Measurements from ENCODE around the gene SLC37A4.
A peak's percentile ranks its signal among the peaks of the same experiment; 100 is the strongest.
"Not testable (repeated sequence)": the region's sequence is repeated elsewhere in the genome, so short reads cannot be mapped to it uniquely, and the experiment has no call there.

The SLC37A4 gene

GRCh38 chr11:119041821-119042514, 11.3 kb upstream of the SLC37A4 start:
- DNase-seq: peak in 2 of 4 experiments; percentile 6 to 42

DNA sequence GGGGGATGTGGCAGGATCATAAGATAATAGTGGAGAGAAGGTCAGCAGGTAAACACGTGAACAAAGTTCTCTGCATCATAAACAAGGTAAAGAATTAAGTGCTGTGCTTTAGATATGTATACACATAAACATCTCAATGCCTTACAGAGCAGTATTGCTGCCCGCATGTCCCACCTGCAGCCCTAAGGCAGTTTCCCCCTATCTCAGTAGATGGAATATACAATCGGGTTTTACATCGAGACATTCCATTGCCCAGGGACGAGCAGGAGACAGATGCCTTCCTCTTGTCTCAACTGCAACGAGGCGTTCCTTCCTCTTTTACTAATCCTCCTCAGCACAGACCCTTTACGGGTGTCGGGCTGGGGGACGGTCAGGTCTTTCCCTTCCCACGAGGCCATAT, 8.8 kb upstream of the SLC37A4 start:
- DNase-seq: peak in 1 of 4 experiments; percentile 9

DNA sequence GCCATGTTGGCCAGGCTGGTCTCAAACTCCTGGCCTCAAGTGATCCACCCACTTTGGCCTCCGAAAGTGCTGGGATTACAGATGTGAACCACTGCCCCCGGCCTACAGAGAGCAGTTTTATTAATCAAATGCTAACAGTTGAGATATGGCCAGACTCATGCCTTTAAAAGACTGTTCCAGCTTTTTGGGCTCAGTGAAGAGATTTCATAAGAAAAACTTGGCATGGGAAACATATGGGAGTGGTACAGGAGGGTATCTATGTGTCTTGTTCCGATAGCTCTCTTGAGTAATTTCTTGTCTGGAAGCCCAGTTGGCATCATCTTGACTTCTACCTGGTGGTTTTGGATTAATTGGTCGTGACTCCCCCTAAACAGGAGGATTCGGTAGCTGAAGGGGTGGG, 8.2 kb upstream of the SLC37A4 start:
- no peak for DNase-seq

- DNase-seq: no peak
Observed at GRCh38 chr11:119034813-119035212, 4.1 kb upstream of the SLC37A4 start.

- not testable (repeated sequence) for DNase-seq
Observed at GRCh38 chr11:119033421-119033820, 2.7 kb upstream of the SLC37A4 start.

- no peak for DNase-seq
Observed at GRCh38 chr11:119031912-119032280, 1.2 kb upstream of the SLC37A4 start.

GRCh38 chr11:119030029-119030328, 698 bp downstream of the SLC37A4 start:
- no peak for DNase-seq

- DNase-seq: peak; percentile 58 to 81 (median 75)
Observed at GRCh38 chr11:119029340-119030028, 1.2 kb downstream of the SLC37A4 start.

DNA sequence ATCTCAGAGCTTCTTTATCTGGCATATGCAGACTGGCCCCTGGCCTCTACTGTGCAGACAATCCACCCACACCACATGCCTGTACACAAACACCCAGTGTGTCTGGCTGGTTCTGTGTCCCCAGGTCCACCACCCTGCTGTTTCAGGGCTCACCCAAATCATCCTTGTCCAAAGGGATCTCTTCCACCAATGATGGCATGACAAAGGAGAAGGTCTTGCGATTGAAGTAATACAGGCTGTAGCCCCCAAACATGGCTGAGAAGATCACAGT, 1.7 kb downstream of the SLC37A4 start:
- DNase-seq: no peak

DNA sequence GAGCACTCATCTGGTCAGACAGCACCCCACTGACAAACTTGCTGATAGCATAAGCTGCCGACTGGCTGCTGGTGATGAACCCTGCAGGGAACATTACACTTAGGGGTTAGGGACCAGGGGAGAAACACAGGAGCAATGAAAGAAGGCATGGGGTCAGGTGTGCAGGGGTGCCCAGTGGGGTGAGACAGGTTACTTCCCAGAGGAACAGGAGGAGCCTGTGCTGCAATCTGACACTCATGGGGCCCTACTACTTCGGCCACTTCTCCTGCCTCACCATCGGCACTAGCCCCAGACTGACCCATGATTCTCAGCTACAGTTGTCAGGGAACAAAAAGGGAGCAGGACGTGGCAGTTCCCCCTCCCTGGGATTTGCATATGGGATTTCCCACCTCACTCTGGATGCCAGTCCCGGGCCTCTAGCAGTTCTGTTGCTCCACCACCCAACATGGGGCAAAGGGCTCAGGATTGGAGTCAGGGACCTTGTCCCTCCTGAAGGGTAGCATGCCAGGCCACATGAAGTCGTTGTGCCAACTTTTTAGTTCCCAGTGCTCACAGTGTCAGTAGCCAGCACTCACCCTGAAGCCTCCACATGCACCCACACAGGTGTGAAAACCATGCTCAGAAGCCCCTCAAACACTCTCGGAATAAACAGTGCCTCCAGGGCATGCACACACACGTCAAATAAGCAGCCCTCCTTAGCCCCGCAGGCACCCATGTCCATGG, 2.2 kb downstream of the SLC37A4 start:
- DNase-seq: peak in 1 of 4 experiments; percentile 10

DNA sequence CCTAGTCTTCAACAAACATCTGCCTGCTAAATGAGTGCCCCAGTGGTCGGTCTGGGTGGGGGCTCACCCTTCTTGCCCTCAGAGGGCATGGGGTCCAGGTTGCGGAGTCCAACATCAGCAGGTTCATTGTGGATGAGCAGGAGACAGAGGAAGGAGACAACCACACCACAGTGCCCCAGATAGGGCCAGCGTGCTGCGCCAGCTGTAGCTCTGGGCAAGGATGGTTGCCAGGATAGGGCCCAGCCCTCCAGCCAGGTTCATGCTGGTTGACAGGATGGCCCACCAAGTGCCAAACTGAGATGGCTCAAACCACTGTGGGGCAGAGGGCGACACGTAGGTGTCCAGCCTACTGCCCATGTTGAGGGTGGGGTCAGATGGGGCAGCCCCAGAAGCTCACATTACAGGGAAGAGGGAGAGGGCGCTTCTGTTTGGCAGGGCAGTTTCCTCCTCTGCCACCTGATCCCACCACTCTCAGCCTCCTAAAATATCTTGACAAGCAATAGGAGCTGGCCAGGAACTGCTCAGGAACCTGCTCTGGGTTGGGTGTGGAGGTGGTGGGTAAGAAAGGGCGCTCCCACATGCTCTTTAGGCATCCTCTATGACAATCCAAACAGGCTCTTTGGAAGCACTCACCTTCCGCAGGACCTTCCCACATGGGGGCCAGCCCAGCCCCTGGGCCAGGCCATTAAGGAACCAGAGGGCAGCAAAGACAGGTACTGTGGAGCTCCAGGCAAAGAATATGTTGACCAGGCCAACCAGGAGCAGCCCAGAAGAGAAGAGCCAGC, 2.9 kb downstream of the SLC37A4 start:
- no peak for DNase-seq

DNA sequence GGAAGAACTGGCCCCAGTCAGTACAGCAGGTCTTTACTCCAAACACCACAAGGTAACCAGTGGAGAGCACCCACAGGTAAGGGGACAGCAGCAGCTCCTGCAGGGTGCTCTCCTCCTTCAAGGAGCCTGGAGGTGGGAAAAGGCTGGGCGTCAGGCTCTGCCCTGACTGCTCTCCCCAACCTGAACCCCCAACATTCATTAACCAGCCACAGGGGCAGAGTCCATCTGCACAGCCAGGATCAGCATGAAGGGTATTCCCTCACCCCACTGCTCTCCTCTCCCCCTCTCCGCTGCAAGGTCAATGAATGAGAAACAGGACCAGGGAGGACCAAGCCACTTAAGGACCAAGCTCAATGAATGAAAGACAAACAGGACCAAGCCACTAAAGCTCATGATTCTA, 3.7 kb downstream of the SLC37A4 start:
- DNase-seq: no peak

DNA sequence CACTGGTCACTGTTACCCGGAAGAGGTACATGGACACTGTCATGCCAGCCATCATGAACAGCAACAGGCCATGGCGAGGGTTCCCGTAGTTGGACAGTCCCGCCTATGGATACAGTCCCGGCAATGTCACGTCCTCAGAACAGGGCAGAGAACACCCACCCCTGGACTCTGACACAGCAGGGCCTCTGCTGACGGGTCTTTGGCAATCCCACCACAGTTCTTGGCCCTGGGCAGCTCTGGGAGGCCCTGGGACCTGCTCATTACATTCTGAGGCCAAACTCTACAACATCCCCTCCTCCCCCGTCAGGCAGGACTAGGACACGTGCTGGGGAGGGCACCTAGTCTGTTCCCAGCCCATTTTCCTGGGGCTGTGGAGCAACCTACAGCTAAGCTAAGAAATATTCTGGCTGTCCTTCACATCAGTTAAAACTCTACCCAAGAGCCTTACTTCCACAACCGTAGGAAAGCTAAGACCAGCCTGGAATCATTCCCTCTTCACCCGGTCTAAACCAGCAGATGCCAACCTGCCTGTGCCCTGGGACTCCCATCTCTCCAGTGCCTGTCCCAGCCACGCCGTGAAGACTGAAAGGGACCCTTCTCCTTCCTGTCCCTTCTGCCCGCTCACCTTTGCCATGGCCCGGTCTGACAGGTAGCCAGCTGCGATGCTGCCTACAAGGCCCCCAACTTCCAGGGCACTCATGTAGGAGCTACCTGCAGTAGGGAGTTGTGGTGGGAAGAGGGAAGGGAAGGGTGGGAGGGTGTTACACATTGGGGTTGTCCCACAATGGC, 4.5 kb downstream of the SLC37A4 start:
- DNase-seq: no peak

DNA sequence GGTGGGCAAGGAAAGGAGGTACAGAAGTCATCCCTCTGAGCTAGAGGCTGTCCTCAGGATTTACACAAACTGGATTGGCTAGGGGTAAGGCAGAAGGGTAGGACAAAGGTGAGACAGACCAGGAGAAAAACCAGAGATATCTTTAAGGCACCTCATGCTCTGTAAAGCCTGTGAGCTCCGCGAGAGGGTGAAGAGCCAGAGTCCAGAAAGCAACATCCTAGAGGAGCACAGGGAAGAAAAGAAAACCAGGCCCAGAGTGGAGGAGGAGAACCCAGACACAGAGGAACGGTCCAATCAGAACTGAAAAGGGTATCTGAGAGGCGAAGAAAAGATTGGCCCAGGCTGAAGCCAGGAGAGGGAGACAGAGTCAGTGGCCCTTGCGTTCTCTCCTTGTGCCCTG, 5.1 kb downstream of the SLC37A4 start:
- no peak for DNase-seq

DNA sequence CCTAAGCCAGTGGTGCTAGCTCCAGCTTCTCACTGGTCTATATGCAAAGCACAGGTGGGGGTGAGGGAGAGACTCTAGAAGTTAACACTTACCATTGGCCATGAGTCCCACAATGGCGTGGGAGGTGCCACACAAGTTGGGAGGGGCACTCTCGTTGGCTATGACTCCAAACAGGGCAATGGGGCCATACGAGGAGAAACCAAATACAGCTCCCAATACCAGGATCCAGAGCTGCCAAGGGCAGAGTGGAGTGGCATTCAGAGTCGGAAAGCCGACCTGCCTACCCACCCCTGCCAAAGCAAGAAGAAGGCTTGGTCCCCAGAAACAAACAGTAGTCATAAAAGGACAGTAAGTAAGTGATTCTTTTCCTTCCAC, 5.6 kb downstream of the SLC37A4 start:
- DNase-seq: no peak

DNA sequence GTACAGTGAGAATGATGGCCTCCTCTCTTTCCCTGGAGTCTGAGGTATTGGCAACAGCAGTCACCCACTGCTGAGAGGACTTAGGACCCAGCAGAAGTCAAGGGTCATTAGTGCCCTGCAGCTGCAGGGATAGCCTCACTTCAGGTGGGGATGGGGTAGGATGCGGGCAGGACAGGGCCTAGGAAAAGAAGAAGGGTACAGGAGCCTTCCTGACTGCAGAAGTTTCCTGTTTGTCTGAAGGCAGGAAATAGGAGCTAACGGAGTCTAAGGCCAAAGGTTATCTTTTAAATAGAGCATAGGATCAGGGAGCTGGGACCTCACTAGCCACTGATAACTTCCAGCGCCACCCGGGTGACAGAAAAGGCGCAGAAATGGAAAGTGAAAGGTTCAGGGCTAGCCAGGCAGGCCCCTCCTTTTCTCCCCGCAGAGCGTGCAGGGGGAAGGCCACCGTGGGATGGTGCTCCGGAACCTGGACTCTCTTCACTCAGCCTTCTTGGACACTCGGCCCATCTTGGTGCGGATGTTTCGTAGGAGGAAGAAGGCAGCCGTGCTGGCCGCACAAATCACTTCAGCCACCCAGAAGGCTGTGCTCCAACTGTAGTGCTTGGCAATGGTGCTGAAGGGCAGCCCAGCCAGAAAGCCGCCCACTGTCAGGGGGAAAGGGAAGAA, 6.1 kb downstream of the SLC37A4 start:
- DNase-seq: no peak

DNA sequence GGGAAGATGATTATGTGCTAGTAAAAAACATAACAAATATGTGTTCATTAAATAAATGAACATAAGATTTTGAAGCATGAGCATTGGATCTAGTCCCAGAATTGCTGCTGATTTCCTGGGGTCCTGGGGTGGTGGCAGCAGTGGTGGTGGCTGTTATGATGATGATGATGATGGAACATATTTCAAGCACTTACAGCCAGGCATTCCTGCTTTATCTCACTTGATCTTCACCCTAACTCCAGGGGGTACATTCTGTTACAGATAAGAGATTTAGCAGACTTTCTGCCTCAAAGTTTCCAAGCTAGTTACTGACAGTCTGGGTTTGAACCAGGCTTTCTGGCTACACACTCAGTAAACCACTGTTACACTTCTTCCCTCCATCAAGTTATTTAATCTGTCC, 6.9 kb downstream of the SLC37A4 start:
- DNase-seq: no peak

DNA sequence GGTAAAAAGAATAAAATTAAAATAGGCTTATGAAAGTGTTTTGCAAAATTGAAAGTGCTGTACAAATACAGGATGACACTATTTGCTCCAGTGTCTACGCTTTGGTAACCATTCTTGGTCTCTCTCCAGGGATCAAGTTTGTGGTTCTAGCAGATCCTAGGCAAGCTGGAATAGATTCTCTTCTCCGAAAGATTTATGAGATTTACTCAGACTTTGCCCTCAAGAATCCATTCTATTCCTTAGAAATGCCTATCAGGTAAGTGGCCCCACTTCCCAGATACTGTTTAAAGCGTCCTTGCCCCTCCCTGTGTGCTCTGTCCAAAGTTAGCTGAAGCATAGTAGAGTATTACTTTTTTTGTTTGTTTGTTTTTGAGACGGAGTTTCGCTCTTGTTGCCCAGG, 9.0 kb downstream of the SLC37A4 start:
- DNase-seq: no peak

GRCh38 chr11:119019996-119020395, 10.7 kb downstream of the SLC37A4 start:
- DNase-seq: no peak

GRCh38 chr11:119018074-119018938, 12.4 kb downstream of the SLC37A4 start, which contains the start of the genes RPS25 and TRAPPC4:
TSS of gene RPS25 (minus strand) at chr11:119018343. CDS start at chr11:119018284, 59 bp downstream.
TSS of gene TRAPPC4 (plus strand) at chr11:119018766. CDS start at chr11:119018796, 30 bp downstream.
- peak; percentile 96 to 98 (median 96) for DNase-seq

GRCh38 chr11:119017377-119017776, 13.3 kb downstream of the SLC37A4 start:
- not testable (repeated sequence) for DNase-seq

Measured in suppressor macrophage (primary cell).